H54 (cell line): ENCODE measurements around the gene CYP3A5.
"Not testable (repeated sequence)": the region's sequence is repeated elsewhere in the genome, so short reads cannot be mapped to it uniquely, and the experiment has no call there.

ENCODE experiments used
- DNase-seq: peaks from one replicate; pipeline ENCODE4 v3.0.0; 2011; ENCODE audit warnings: low spot score, mixed read lengths; ENCODE audit not compliant: insufficient read length
- FAIRE-seq: peaks from 3 replicates; lab custom pipeline; 2011; peaks lifted over from hg19 to GRCh38; lab: Jason Lieb, UNC
- POLR2A ChIP-seq: IDR thresholded peaks from 2 replicates; pipeline ENCODE4 v1.6.1; 2011; ENCODE audit warnings: low read depth, mild to moderate bottlenecking, low read length

CYP3A5 gene

GRCh38 chr7:99679400-99680191 lies at the start of gene CYP3A5:
CYP3A5 (minus strand) TSS chr7:99679996; CDS start chr7:99679896, 100 bp downstream.
- FAIRE-seq (no peak), DNase-seq (peak; percentile 31)
- TF ChIP-seq POLR2A, result peak; percentile 38; the same call in 1 of the 2 replicates

GRCh38 chr7:99728615-99729014 lies 48.8 kb upstream of the CYP3A5 start:
- FAIRE-seq, result no peak
- DNase-seq, result no peak

GRCh38 chr7:99723201-99723600 lies 43.4 kb upstream of the CYP3A5 start:
- not testable (repeated sequence) for DNase-seq, FAIRE-seq

More at GRCh38 chr7:99728615-99729014, 48.8 kb upstream of the CYP3A5 start:
- TF ChIP-seq POLR2A, result no peak

- FAIRE-seq (no peak), DNase-seq (no peak)
- TF ChIP-seq POLR2A, result no peak
These were observed 41.2 kb upstream of the CYP3A5 start for GRCh38 chr7:99720800-99721595.

- TF ChIP-seq POLR2A, result no peak
- no peak for DNase-seq
- no peak for FAIRE-seq
These were observed 40.4 kb upstream of the CYP3A5 start for GRCh38 chr7:99719996-99720769.

GRCh38 chr7:99713995-99714570 lies 34.3 kb upstream of the CYP3A5 start:
- no peak for TF ChIP-seq POLR2A

GRCh38 chr7:99709838-99710578 lies 30.2 kb upstream of the CYP3A5 start:
- FAIRE-seq (no peak), DNase-seq (no peak)
- TF ChIP-seq POLR2A, result no peak

More at GRCh38 chr7:99713995-99714570, 34.3 kb upstream of the CYP3A5 start:
- DNase-seq, result no peak
- no peak for FAIRE-seq

GRCh38 chr7:99709260-99709659 lies 29.5 kb upstream of the CYP3A5 start:
- no peak for FAIRE-seq
- DNase-seq, result no peak
- TF ChIP-seq POLR2A, result no peak

- TF ChIP-seq POLR2A, result no peak
- DNase-seq, result no peak
- no peak for FAIRE-seq
These were observed 27.3 kb upstream of the CYP3A5 start for GRCh38 chr7:99707096-99707495.

- FAIRE-seq (no peak), DNase-seq (no peak)
- TF ChIP-seq POLR2A, result no peak
These were observed 20.1 kb upstream of the CYP3A5 start for GRCh38 chr7:99699946-99700345.

GRCh38 chr7:99698867-99699730 lies 19.3 kb upstream of the CYP3A5 start:
- FAIRE-seq, result peak; percentile 89
- not testable (repeated sequence) for DNase-seq

- DNase-seq (no peak), FAIRE-seq (no peak)
- no peak for TF ChIP-seq POLR2A
These were observed 15.1 kb upstream of the CYP3A5 start for GRCh38 chr7:99694912-99695304.
